Stimulated activated CD8-positive, alpha-beta memory T cell treated with anti-CD3 and anti-CD28 coated beads, Interleukin-4, amount 100 ng/mL, for 48 hours (primary cell): ENCODE results near the gene UST.
"Not testable (repeated sequence)": the region's sequence is repeated elsewhere in the genome, so short reads cannot be mapped to it uniquely, and the experiment has no call there.

Experiments
- DNase-seq: peaks from one replicate; pipeline ENCODE4 v3.0.0-alpha.2; 2020

Gene UST

GRCh38 chr6:148769304-148769968 is 22.6 kb downstream of the UST start:
- DNase-seq: no peak

GRCh38 chr6:148770408-148771211 is 23.8 kb downstream of the UST start:
- no peak for DNase-seq

GRCh38 chr6:148771212-148771601 is 24.4 kb downstream of the UST start:
- DNase-seq: no peak

GRCh38 chr6:148771896-148772554 is 25.2 kb downstream of the UST start:
- no peak for DNase-seq

- DNase-seq: no peak
These were observed 28.3 kb downstream of the UST start for GRCh38 chr6:148775161-148775560.

GRCh38 chr6:148776321-148777308 is 29.8 kb downstream of the UST start:
- no peak for DNase-seq

- no peak for DNase-seq
These were observed 32.3 kb downstream of the UST start for GRCh38 chr6:148779142-148779562.

GRCh38 chr6:148780423-148780822 is 33.6 kb downstream of the UST start:
- not testable (repeated sequence) for DNase-seq

GRCh38 chr6:148780918-148781436 is 34.1 kb downstream of the UST start:
- no peak for DNase-seq

- DNase-seq: no peak
These were observed 43.1 kb downstream of the UST start for GRCh38 chr6:148789948-148790347.

GRCh38 chr6:148790404-148790803 is 43.6 kb downstream of the UST start:
- no peak for DNase-seq

- DNase-seq: no peak
These were observed 44.0 kb downstream of the UST start for GRCh38 chr6:148790817-148791216.

- no peak for DNase-seq
These were observed 44.5 kb downstream of the UST start for GRCh38 chr6:148791372-148791771.

- no peak for DNase-seq
These were observed 46.9 kb downstream of the UST start for GRCh38 chr6:148793721-148794120.

GRCh38 chr6:148794797-148795196 is 48.0 kb downstream of the UST start:
- DNase-seq: no peak

GRCh38 chr6:148795563-148795962 is 48.7 kb downstream of the UST start:
- no peak for DNase-seq

GRCh38 chr6:148799647-148800046 is 52.8 kb downstream of the UST start:
- DNase-seq: no peak

- no peak for DNase-seq
These were observed 53.7 kb downstream of the UST start for GRCh38 chr6:148800536-148800935.

- DNase-seq: no peak
These were observed 57.1 kb downstream of the UST start for GRCh38 chr6:148803979-148804378.

- no peak for DNase-seq
These were observed 58.9 kb downstream of the UST start for GRCh38 chr6:148805777-148806176.

GRCh38 chr6:148807784-148808183 is 61.0 kb downstream of the UST start:
- no peak for DNase-seq

- DNase-seq: no peak
These were observed 62.0 kb downstream of the UST start for GRCh38 chr6:148808786-148809304.
